NB4 (cell line): ENCODE results near the gene COX20.

Experiments used
- MYC ChIP-seq: IDR thresholded peaks from 2 replicates; pipeline ENCODE4 v1.6.1; 2011; ENCODE audit warnings: low read depth, low read length
- POLR2A ChIP-seq: IDR thresholded peaks from 2 replicates; pipeline ENCODE4 v1.6.1; 2011; ENCODE audit warnings: mild to moderate bottlenecking; ENCODE audit not compliant: insufficient read length; ENCODE audit errors: extremely low read depth
- TF ChIP-seq, protein P1 (sequence below): IDR thresholded peaks from one replicate; pipeline ENCODE4 v1.5.1; 2012; ENCODE audit warnings: low read depth, low read length
- TF ChIP-seq, protein P2 (sequence below): IDR thresholded peaks from 2 replicates; pipeline ENCODE4 v1.6.1; 2011; ENCODE audit warnings: low read depth, low read length

- TF ChIP-seq, protein P1, sequence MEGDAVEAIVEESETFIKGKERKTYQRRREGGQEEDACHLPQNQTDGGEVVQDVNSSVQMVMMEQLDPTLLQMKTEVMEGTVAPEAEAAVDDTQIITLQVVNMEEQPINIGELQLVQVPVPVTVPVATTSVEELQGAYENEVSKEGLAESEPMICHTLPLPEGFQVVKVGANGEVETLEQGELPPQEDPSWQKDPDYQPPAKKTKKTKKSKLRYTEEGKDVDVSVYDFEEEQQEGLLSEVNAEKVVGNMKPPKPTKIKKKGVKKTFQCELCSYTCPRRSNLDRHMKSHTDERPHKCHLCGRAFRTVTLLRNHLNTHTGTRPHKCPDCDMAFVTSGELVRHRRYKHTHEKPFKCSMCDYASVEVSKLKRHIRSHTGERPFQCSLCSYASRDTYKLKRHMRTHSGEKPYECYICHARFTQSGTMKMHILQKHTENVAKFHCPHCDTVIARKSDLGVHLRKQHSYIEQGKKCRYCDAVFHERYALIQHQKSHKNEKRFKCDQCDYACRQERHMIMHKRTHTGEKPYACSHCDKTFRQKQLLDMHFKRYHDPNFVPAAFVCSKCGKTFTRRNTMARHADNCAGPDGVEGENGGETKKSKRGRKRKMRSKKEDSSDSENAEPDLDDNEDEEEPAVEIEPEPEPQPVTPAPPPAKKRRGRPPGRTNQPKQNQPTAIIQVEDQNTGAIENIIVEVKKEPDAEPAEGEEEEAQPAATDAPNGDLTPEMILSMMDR, result no peak
- TF ChIP-seq POLR2A, result no peak
- no peak for TF ChIP-seq MYC
- TF ChIP-seq, protein P2, sequence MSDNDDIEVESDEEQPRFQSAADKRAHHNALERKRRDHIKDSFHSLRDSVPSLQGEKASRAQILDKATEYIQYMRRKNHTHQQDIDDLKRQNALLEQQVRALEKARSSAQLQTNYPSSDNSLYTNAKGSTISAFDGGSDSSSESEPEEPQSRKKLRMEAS, result no peak
Observed at GRCh38 chr1:244800821-244801220, 34.6 kb upstream of the COX20 start.
